Uterus (tissue), 2 donors: ENCODE results near the gene PGM3.

Experiments used
- CTCF ChIP-seq, 4 experiments: fragments of 200-600 bp in 2 of 4; fragments of 450-650 bp in 2 of 4; sonication (generic) in 2 of 4; IDR thresholded peaks; one replicate each; pipeline ENCODE4 v1.5.1; 2016 to 2019; ENCODE audit warnings: antibody characterized with exemption in 4 of 4, mild to moderate bottlenecking in 2 of 4, moderate library complexity in 1 of 4
- POLR2A ChIP-seq, 2 donors: fragments of 450-650 bp; IDR thresholded peaks; one replicate each; pipeline ENCODE4 v1.6.1; 2016; ENCODE audit warnings: antibody characterized with exemption in 2 of 2, mild to moderate bottlenecking in 1 of 2, moderate library complexity in 1 of 2

- no peak for TF ChIP-seq CTCF (IDR thresholded peaks at IDR 0.05)
- TF ChIP-seq POLR2A (IDR thresholded peaks at IDR 0.05) = no peak
Measured at GRCh38 chr6:83127258-83127657, 65.8 kb downstream of the PGM3 start.
